Gastrocnemius medialis (tissue), 4 donors: ENCODE results near the gene VGLL3.

Source experiments
- CTCF ChIP-seq, 5 experiments: fragments of 450-650 bp in 3 of 5; fragments of 200-600 bp in 2 of 5; sonication (generic) in 2 of 5; IDR thresholded peaks in 4 of 5; conservative IDR thresholded peaks in 1 of 5; 1 replicate in 4 of 5; 2 replicates in 1 of 5; pipeline ENCODE4 v1.5.1; 2016 to 2019; ENCODE audit warnings: antibody characterized with exemption in 5 of 5, mild to moderate bottlenecking in 3 of 5, moderate library complexity in 3 of 5
- POLR2A ChIP-seq, 2 donors: fragments of 450-650 bp; IDR thresholded peaks; one replicate each; pipeline ENCODE4 v1.6.1; 2017; ENCODE audit warnings: antibody characterized with exemption in 2 of 2, mild to moderate bottlenecking in 2 of 2, moderate library complexity in 2 of 2

- TF ChIP-seq CTCF (IDR thresholded peaks at IDR 0.05 in 4 of 5, conservative IDR thresholded peaks at IDR 0.05 in 1 of 5) (no peak), POLR2A (IDR thresholded peaks at IDR 0.05) (no peak)
Observed at GRCh38 chr3:86987421-86987715, 3.6 kb downstream of the VGLL3 start.
